Stimulated activated CD8-positive, alpha-beta memory T cell treated with anti-CD3 and anti-CD28 coated beads, Interleukin-7, amount 100 ng/mL, for 24 hours (primary cell): ENCODE results near the gene DCC.
"Not testable (repeated sequence)": the region's sequence is repeated elsewhere in the genome, so short reads cannot be mapped to it uniquely, and the experiment has no call there.

Experiments
- DNase-seq: peaks from one replicate; pipeline ENCODE4 v3.0.0-alpha.2; 2020; ENCODE audit warnings: low read depth

DCC gene

GRCh38 chr18:53408271-53408670 is 1068.3 kb downstream of the DCC start:
- no peak for DNase-seq

GRCh38 chr18:53411511-53411910 is 1071.5 kb downstream of the DCC start:
- DNase-seq: no peak

- DNase-seq: no peak
These were observed 1077.0 kb downstream of the DCC start for GRCh38 chr18:53417003-53417402.

DNA sequence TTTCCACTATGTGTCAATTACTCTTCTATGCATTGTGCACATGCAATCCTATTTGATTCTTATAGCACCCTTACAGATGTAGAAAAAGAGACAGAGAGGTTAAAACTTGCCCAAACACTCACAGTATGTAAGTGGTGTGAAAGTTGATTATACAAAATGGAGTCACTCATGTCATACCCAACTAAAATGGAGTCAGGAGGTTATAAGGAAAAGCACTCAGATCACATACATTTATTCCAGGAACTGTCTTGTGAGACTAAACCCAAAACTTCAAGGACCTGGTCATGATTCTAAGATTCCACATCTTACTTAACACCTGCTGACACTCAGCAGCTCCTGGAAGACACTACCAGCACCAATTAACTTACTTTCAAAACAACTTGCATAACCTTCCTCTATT is 1081.9 kb downstream of the DCC start:
- DNase-seq: no peak

- no peak for DNase-seq
These were observed 1082.9 kb downstream of the DCC start for GRCh38 chr18:53422896-53423295.

GRCh38 chr18:53426666-53427184 is 1086.7 kb downstream of the DCC start:
- no peak for DNase-seq

- DNase-seq: no peak
These were observed 1101.9 kb downstream of the DCC start for GRCh38 chr18:53441761-53442414.

GRCh38 chr18:53442415-53442783 is 1102.4 kb downstream of the DCC start:
- DNase-seq: no peak

DNA sequence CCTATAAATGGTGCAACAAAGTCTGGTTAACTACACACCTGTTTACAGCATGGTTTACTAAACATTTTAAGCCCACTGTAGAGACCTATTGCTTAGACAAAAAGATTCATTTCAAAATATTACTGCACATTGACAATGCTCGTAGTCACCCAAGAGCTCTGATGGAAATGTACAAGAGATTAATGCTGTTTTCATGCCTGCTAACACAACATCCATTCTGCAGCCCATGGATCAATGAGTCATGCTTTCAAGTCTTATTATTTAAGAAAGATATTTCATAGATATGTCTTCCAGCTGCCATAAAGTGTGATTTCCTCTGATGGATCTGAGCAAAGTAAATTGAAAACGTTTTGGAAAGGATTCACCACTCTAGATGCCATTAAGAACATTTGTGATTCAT is 1103.3 kb downstream of the DCC start:
- no peak for DNase-seq

DNA sequence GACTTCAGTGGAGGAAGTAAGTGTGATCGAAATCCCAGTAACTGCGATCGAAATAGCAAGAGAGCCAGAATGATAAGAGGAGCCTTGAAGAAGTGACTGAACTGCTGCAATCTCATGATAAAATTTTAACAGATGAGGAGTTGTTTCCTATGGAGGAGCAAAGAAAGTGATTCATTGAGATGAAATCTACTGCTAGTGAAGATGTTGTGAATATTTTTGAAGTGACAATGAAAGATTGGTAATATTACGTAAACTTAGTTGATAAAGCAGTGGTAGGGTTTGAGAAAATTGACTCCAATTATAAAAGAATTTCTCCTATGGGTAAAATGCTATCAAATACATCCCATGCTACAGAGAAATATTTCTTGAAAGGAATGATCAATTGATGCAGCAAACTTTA is 1103.8 kb downstream of the DCC start:
- DNase-seq: no peak

- no peak for DNase-seq
These were observed 1111.9 kb downstream of the DCC start for GRCh38 chr18:53451902-53452301.

DNA sequence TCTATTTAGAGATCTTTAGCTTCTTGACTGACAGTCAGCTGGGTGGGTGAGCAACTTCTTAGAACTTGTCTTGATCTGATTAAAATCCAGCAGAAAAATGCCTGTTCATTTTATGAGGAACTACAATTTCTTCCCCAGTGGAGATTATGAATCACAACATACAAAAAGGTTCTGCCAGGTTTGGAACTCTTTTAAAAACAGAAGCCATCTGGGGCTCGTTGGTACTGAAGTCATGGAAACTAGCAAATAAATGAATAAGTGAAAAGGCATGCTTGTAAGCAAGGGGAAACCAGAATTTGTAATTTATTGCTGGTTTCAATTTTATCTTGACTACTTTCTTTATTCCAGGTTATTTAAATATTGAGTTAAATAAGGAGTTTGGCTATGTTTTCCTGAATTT is 1117.1 kb downstream of the DCC start:
- DNase-seq: no peak

GRCh38 chr18:53458268-53458667 is 1118.3 kb downstream of the DCC start:
- no peak for DNase-seq

DNA sequence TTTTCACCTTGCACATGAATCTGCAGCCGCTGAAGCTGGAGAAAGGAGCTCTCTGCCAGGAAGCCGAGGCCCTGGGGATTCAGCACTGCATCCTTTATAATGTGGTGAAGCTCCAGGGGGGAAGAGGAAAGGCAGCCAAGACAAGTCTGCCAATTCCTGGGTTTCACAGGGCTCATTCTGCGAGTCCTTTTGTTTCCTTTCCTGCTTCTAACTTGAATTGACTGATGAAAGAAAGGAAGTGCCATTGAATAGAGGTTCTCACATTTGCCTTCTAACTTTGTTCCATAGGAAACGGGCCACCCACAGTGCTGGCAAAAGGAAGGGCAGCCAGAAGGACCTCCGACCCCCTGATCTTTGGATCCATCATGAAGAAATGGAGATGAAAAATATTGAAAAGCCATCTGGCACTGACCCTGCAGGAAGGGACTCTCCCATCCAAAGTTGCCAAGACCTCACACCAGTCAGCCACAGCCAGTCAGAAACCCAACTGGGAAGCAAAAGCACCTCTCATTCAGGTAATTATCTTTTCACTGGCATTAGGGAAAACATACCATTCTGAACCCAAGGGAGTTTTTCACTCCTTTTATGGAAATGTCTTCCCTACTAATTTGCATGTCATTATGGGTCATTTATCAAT is 1119.1 kb downstream of the DCC start:
- DNase-seq: no peak

DNA sequence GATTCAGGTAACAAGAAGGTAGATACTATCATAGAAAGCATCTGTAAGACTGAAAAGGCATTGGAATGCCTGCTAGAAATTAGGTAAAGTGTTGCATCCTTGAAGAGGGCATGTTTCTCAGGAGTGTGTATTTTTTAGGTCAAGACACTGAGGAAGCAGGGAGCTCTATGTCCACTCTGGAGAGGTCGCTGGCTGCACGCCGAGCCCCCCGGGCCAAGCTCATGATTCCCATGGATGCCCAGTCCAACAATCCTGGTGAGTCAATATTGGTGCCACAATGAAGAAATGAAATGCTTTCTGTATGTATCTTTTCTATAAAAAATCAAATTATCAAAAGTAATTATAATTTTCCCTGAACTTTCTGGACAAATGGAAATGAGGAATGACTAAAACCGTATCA is 1127.8 kb downstream of the DCC start:
- DNase-seq: no peak

DNA sequence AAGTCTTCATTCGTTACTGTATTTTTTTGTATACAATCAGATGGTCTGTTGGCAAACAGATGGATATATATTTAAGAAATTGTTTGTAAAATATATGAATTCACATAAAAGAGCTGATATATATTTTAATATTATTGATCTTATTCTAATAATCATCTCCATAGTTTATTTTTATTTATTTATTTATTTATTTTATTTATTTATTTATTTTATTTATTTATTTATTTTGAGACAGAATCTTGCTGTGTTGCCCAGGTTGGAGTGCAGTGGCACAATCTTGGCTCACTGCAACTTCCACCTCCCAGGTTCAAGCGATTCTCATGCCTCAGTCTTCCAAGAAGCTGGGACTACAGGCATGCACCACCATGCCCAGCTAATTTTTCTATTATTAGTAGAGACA is 1128.2 kb downstream of the DCC start:
- DNase-seq: not testable (repeated sequence)

- no peak for DNase-seq
These were observed 1132.5 kb downstream of the DCC start for GRCh38 chr18:53472546-53472945.

DNA sequence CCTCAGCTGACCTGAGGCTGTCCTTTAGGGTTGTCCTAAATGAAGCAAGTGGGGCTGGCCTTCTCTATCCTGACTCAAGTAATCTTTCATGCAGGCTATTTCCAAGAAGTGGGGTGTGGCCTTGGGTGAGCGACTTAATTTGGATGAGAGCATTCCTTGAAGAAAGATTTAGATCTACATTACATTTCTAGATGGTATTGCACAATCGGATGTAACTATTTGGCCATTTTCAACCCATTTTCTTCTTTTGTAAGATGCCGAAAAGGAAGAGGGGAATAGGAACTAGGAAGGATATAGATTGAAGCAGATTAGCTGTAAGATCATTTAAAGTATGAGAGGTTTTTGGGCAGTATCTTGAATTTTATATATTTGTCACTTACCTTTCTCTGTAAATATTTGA is 1138.2 kb downstream of the DCC start:
- DNase-seq: no peak

- DNase-seq: no peak
These were observed 1146.3 kb downstream of the DCC start for GRCh38 chr18:53486296-53486695.

- no peak for DNase-seq
These were observed 1149.3 kb downstream of the DCC start for GRCh38 chr18:53489266-53489665.

GRCh38 chr18:53490019-53490418 is 1150.0 kb downstream of the DCC start:
- no peak for DNase-seq

GRCh38 chr18:53496028-53496427 is 1156.0 kb downstream of the DCC start:
- no peak for DNase-seq

DNA sequence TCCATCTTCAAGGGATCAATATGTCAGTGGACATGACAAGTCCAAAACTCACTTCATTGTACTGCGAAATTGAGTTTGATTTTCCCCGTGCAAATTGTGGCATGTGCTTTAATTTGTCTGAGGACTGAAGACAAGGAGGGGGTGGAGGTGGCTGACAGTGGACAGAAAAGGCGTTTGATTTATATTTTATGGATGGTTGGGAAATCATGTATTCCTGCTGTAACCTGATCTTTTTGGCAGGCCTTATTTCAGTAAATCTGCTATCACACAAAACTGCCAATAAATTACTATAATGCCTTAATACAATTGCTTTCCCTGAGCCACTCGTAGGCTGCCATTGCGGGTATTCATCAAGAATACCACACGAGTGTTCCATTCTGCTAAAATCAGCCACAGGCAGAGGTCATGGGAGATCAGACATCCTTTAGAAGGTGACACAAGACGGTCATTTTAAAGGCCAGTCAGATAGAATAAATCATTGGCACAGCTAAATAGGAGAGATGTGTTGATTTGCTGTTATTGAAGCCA is 1164.0 kb downstream of the DCC start:
- no peak for DNase-seq

DNA sequence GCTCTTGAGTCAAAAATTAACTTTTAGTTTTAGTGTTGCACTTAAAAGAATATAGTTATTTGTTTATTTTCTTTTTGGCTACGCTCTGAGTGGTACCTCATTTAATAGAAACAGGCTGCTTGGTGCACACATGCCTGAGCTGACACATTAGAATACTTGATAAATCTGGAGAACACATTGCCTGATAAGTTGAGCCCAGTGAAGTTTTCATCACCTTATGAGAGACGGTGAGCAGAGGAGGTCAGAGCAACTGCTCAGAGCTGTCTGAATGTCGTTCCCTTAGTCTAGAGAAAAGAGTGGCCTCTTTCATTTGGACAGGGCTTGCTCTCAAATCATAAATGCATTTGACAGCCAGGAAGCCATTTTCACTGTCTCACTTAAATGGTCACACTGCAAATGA is 1168.5 kb downstream of the DCC start:
- no peak for DNase-seq
